ENCODE results near the gene PKNOX2.

PKNOX2 gene

DNA sequence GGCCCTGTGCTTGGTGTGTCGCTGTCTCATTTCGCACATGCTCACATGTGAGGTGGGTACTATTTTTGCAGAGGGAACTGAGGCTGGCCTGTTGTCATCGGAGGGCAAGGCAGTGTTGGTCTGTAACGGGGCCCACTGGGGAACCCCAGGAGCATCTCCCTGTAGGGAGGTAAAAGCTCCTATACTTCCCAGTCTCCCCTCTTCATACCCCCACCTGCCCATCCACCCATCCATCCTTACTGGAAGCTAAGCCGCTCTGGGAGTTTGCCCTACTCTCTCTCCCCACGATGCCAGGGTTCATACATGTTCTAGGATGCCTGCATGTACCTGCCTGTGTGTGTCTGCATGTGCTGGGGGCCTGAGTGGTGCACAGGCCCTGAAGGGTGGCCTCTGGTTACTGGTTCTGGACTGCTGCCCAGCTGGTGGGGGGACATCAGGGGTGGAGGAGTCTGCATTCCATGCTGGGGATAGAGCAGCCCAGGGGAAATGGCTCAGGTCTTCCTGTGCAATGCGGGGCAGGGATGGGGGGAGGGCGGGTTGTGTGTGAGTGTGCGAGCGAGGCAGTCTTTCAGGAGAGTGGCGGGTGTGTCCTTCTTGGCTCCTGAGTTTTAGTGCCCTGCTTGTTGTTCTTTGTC lies 77.7 kb downstream of the PKNOX2 start:
- DNase-seq (ENCODE audit: low spot score): no peak
- TF ChIP-seq CTCF (IDR thresholded peaks at IDR 0.05; ENCODE audit: extremely low read depth, missing control alignments): no peak

- DNase-seq (ENCODE audit: low spot score): no peak
- no peak for TF ChIP-seq CTCF (IDR thresholded peaks at IDR 0.05; ENCODE audit: extremely low read depth, missing control alignments)
These were observed 79.6 kb downstream of the PKNOX2 start for GRCh38 chr11:125244166-125244565.

DNA sequence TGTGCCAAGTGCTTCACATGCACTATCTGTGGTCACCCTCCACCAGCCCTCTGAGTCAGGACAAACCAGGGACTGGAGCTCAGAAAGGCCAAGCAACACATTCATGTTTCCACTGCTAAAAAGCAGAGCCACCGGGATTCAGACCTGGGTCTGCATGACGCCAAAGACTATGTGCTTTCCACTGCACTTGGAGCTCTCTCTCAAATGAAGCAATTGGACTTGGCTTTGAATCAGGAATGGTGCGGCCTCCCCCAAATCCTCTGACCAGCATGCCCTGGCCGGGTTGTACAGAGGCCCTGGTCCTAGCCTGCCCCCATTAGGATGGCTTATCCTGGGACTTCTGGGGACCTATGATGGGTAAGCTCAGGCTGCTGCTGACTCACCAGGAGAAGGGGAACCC lies 80.7 kb downstream of the PKNOX2 start:
- TF ChIP-seq CTCF (IDR thresholded peaks at IDR 0.05; ENCODE audit: extremely low read depth, missing control alignments): no peak
- no peak for DNase-seq (ENCODE audit: low spot score)

DNA sequence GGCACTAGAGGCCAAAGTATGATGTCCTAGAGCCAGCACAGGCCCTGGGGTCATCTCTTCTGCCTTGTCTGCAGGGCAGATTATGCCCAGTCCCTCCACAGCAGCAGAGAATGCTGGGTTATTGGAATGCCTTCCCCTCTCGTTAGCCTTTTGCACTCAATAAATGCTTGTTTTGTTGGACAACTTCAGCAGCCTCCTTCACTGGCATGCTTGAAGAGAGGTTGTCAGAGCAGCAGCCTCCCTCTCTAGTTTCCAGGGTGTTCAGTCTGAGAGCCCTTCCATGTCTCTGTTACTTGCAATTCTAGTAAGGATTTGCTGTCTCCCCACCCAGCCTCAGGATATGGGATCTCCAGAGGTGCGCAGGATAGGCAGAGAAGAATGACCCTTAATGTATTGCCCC lies 82.9 kb downstream of the PKNOX2 start:
- no peak for TF ChIP-seq CTCF (IDR thresholded peaks at IDR 0.05; ENCODE audit: extremely low read depth, missing control alignments)
- no peak for DNase-seq (ENCODE audit: low spot score)

GRCh38 chr11:125250318-125251213 lies 86.0 kb downstream of the PKNOX2 start:
- TF ChIP-seq CTCF (IDR thresholded peaks at IDR 0.05; ENCODE audit: extremely low read depth, missing control alignments): no peak
- DNase-seq (ENCODE audit: low spot score): no peak

GRCh38 chr11:125251214-125251545 lies 86.6 kb downstream of the PKNOX2 start:
- no peak for TF ChIP-seq CTCF (IDR thresholded peaks at IDR 0.05; ENCODE audit: extremely low read depth, missing control alignments)

DNA sequence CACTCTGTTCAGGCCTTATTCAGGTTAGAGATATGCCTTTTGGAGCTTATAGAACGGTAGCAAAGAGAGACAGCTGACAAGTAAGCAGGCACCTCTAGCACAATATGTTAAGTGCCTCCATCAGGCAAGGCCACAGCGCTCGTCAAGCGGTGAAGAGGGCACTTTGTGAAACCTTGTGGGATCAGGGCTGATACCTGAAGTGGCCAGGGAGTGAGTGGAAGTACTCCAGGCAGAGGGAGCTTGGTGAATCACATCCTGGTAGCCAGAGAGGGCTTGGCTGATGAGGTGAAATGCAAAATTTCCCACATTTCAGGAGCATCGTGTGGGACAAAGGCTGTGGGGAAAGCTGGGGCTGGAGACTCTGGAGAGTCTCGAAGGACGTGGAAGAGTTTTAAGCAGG lies 87.4 kb downstream of the PKNOX2 start:
- DNase-seq (ENCODE audit: low spot score): no peak
- TF ChIP-seq CTCF (IDR thresholded peaks at IDR 0.05; ENCODE audit: extremely low read depth, missing control alignments): no peak

More at GRCh38 chr11:125251214-125251545, 86.6 kb downstream of the PKNOX2 start:
- DNase-seq (ENCODE audit: low spot score): no peak

All from GM20000 (cell line).